ENCODE measurements around the gene ESRRG. TPM values are rescaled to one million over a fixed set of nuclear protein-coding genes. Genes with fewer than 3 reads are reported as not detected.
"Not testable (repeated sequence)": the region's sequence is repeated elsewhere in the genome, so short reads cannot be mapped to it uniquely, and the experiment has no call there.

The ESRRG gene
- total RNA-seq, 2 donors from 2014 or later, result not detected

DNA sequence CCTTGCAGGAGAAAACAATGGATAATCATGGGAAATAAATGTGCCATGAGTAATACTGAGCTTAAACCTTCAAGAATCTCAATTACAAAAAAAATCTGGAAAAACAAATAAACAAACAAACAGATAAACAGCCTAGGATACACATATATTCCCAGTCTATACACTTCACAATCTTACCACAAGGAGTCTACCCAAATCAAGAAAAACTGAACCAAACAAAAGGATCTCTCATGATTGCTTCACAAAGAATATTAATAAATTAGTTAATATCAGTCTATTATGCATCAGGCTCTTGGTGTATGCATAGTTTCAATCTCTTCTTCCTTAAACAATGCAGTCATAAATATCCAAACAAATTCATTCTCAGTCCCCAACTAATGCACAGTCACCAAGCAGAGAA lies 3.2 kb upstream of the ESRRG start:
- ATAC-seq (no peak), DNase-seq (ENCODE audit: low spot score) (no peak)
- no peak overlapping the region for H3K4me3 Mint-ChIP-seq
- no peaks in the 10 kb centered on the region for H3K4me1 Mint-ChIP-seq (ENCODE audit: low read depth in 2 of 2)
- H3K36me3 Mint-ChIP-seq, result no peaks in the 10 kb centered on the region
- H3K27me3 Mint-ChIP-seq, result no peaks in the 10 kb centered on the region
- no peak overlapping the region for H3K27ac Mint-ChIP-seq
- peaks cover 8% of the 10 kb centered on the region for H3K9me3 Mint-ChIP-seq

DNA sequence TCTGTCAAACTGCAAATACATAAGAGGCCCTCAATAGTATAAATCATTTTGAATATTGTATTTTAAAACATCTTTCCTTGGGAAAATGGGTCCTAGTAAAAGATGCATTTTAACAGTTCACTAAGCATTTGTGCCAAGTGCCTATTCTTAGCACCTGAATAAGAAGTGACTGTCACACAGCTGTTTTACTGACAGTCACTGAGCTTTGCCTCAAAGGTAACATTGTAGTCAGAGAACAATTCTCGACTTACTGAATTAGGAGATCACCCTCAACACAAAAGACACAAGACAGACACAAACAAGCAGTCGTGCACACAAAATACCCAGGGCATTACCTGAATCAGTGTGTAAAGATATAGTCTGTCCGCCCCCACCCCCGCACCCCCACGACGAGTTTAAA lies 408 bp downstream of the ESRRG start:
- peaks cover 5% of the 10 kb centered on the region for H3K9me3 Mint-ChIP-seq
- H3K36me3 Mint-ChIP-seq, result no peaks in the 10 kb centered on the region
- H3K27ac Mint-ChIP-seq, result no peak overlapping the region
- H3K4me3 Mint-ChIP-seq, result no peak overlapping the region
- H3K27me3 Mint-ChIP-seq, result no peaks in the 10 kb centered on the region
- H3K4me1 Mint-ChIP-seq (ENCODE audit: low read depth in 2 of 2), result no peaks in the 10 kb centered on the region
- no peak for ATAC-seq
- no peak for DNase-seq (ENCODE audit: low spot score)

DNA sequence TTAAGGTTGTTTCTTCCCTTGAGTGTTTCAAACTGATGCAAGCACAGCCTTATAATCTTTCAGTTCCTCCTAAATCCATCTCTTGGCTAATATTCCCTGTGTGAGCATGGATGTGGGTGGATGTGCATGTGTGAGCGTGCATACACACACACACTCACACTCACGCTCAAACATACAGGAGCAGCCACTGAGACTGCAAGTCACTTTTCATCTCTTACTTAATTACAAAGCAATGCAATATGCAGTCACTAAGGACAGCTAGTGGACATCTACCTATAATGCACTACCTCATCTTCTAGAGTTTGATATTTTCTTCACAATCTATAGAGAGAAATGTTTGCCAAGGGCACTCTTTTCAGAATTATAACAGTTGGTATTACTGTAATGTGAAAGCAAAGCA lies 1.4 kb downstream of the ESRRG start:
- DNase-seq (ENCODE audit: low spot score) (no peak), ATAC-seq (no peak)
- Mint-ChIP-seq H3K36me3 (no peaks in the 10 kb centered on the region), H3K4me3 (no peak overlapping the region), H3K27ac (no peak overlapping the region), H3K4me1 (ENCODE audit: low read depth in 2 of 2) (no peaks in the 10 kb centered on the region), H3K9me3 (peaks cover 5% of the 10 kb centered on the region), H3K27me3 (no peaks in the 10 kb centered on the region)

DNA sequence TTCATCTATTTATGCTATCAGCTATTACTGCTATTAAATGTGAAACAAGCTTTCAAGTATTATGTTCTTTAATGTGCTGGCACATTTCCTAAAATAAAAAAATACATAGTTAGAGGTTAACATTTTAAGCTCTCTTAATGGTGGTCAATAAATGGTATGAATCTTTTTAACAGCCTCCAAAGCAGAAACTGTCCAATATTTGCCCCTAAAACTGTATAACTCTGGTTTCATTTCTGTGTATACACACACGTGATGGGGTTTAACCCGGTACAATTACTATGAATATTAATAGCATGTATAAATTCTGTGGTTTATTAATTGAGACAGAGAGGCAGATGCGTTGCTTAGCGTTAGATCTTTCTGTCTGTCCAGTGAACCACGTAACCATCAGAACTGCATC lies 2.2 kb downstream of the ESRRG start:
- ATAC-seq (no peak), DNase-seq (ENCODE audit: low spot score) (no peak)
- Mint-ChIP-seq H3K4me3 (no peak overlapping the region), H3K4me1 (ENCODE audit: low read depth in 2 of 2) (no peaks in the 10 kb centered on the region), H3K9me3 (no peaks in the 10 kb centered on the region), H3K27ac (no peak overlapping the region), H3K27me3 (no peaks in the 10 kb centered on the region), H3K36me3 (no peaks in the 10 kb centered on the region)

DNA sequence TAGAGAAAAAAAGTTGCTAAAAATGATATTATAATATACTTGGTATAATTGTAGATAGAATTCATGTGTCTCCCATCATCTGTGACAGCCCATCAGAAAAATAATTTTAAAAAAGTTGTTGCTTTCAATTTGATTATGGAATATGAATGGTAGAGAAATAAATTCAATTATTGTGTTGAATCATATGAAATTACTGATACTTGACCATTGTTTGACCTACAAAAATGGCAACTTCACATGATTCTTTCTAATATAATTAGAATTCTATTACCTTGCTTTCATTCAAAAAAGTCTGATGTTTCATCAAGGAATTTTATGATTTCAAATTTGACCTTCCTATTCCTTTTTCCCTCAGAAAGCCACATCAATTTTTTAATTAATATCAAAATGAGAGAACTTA lies 11.5 kb downstream of the ESRRG start:
- ATAC-seq (no peak), DNase-seq (ENCODE audit: low spot score) (no peak)
- no peak overlapping the region for H3K4me3 Mint-ChIP-seq
- H3K36me3 Mint-ChIP-seq, result no peaks in the 10 kb centered on the region
- no peaks in the 10 kb centered on the region for H3K4me1 Mint-ChIP-seq (ENCODE audit: low read depth in 2 of 2)
- no peaks in the 10 kb centered on the region for H3K9me3 Mint-ChIP-seq
- no peak overlapping the region for H3K27ac Mint-ChIP-seq
- H3K27me3 Mint-ChIP-seq, result no peaks in the 10 kb centered on the region

DNA sequence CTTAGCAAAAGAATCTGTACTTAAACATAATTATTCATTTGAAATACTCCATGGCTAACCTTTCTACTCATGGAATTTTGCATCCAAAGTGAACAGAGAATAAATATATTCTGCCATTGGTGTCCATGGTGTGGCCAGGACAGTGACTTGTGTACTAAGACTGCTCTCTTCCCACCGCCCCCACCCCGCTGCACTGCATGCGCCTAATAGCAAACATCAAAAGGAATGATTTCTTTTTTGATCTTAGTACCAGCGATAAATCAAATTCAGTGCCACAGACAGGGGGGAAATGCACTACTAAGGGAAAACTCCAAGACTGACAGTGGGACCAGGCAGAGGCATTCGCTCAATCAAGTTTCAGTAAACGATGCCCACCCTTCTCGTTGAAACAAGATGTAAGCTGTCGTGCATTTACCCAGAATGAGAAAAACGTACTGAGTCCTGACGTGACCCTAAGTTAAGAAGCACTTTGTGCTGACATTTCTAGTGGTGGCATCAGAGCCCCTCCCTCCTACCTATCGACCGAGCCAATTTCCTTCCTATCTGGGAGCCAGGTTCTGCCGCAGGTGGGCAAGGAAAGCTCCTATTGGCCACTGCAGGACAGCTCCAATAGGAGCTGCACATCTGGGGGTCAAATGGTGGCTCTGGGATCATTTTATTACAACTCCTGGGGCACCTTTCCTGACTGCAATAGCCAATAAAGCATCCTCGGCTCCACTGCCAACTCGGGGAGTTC lies 12.5 kb downstream of the ESRRG start:
- Mint-ChIP-seq H3K27me3 (no peaks in the 10 kb centered on the region), H3K27ac (no peak overlapping the region), H3K4me3 (no peak overlapping the region), H3K36me3 (no peaks in the 10 kb centered on the region), H3K9me3 (no peaks in the 10 kb centered on the region), H3K4me1 (ENCODE audit: low read depth in 2 of 2) (no peaks in the 10 kb centered on the region)
- ATAC-seq (no peak), DNase-seq (ENCODE audit: low spot score) (no peak)

DNA sequence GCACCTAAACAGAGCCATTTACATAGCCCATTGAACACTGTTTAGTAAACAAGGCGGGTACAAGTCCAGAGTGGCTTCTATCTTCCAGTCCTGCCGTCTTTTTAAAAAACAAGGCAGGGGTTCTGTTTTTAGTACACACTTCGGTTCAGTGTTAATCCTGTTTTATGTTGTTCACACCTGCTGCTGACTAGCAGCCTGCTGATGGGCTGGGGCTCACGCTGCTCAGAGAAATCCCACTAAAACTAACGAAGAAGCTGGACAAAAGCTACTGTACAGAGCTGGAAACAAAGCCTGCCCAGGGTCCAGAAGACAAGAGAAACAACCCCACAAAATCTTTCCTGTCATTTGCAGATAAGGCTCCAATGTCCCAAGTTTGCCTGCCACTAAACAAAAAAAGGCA lies 13.2 kb downstream of the ESRRG start:
- DNase-seq (ENCODE audit: low spot score) (no peak), ATAC-seq (no peak)
- H3K4me1 Mint-ChIP-seq (ENCODE audit: low read depth in 2 of 2), result no peaks in the 10 kb centered on the region
- no peaks in the 10 kb centered on the region for H3K9me3 Mint-ChIP-seq
- H3K4me3 Mint-ChIP-seq, result no peak overlapping the region
- H3K36me3 Mint-ChIP-seq, result no peaks in the 10 kb centered on the region
- H3K27me3 Mint-ChIP-seq, result no peaks in the 10 kb centered on the region
- H3K27ac Mint-ChIP-seq, result no peak overlapping the region

DNA sequence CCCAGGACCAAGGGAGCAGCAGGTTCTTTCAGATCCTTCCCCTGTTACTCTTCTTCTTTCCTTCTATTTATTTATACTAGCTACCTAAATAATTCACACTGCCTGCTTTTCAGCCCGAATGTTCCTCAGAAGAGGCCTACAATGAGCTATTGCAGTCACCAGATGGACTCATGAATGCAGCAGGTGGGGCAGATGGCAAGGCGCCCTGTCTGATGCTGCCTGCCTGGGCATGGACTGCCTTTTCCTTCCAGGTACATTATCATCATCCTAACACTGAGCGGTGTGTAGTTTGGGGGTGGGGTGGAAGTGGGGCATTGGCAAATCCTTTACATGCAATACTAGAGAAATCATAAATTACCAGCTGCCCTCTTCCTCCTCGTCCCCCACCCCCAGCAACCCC lies 17.6 kb downstream of the ESRRG start:
- Mint-ChIP-seq H3K9me3 (no peaks in the 10 kb centered on the region), H3K27me3 (no peaks in the 10 kb centered on the region), H3K4me3 (no peak overlapping the region), H3K4me1 (ENCODE audit: low read depth in 2 of 2) (no peaks in the 10 kb centered on the region), H3K36me3 (no peaks in the 10 kb centered on the region), H3K27ac (no peak overlapping the region)
- no peak for DNase-seq (ENCODE audit: low spot score)
- ATAC-seq, result no peak

DNA sequence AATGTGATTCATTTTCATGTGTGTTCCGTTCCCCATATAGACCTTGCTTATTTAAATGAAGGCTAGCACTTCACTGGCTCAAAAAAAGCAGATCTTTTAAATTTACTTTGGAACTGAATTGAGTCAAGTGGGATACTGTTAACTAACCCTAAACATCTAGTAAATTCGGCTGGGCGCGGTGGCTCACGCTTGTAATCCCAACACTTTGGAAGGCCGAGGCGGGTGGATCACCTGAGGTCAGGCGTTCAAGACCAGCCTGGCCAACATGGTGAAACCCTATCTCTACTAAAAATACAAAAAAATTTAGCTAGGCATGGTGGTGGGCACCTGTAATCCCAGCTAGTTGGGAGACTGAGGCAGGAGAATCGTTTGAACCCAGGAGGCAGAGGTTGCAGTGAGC lies 19.2 kb downstream of the ESRRG start:
- not testable (repeated sequence) for H3K4me1 Mint-ChIP-seq (ENCODE audit: low read depth in 2 of 2); H3K9me3 Mint-ChIP-seq; H3K27ac Mint-ChIP-seq; H3K4me3 Mint-ChIP-seq; DNase-seq (ENCODE audit: low spot score); H3K36me3 Mint-ChIP-seq; H3K27me3 Mint-ChIP-seq; ATAC-seq

DNA sequence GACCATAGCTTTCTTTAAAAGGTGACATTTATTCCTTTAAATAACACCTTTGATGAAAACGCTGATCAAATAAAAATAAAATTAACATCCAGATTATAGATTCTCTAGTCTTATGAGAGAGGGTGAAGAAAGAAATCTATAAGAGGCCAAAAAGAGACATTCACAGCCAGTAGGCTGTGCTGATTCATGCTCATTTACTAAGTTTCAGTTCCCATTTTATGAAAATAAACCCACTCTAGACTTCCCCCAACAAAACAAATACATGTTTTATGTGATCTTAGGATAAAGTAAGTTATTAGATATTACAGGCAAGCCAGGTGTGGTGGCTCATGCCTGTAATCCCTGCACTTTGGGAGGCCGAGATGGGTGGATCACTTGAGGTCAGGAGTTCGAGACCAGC lies 21.1 kb downstream of the ESRRG start:
- no peak overlapping the region for H3K4me3 Mint-ChIP-seq
- H3K4me1 Mint-ChIP-seq (ENCODE audit: low read depth in 2 of 2), result no peaks in the 10 kb centered on the region
- H3K27me3 Mint-ChIP-seq, result no peaks in the 10 kb centered on the region
- H3K9me3 Mint-ChIP-seq, result peaks cover 9% of the 10 kb centered on the region
- H3K36me3 Mint-ChIP-seq, result no peaks in the 10 kb centered on the region
- DNase-seq (ENCODE audit: low spot score) (no peak), ATAC-seq (no peak)
- H3K27ac Mint-ChIP-seq, result no peak overlapping the region

DNA sequence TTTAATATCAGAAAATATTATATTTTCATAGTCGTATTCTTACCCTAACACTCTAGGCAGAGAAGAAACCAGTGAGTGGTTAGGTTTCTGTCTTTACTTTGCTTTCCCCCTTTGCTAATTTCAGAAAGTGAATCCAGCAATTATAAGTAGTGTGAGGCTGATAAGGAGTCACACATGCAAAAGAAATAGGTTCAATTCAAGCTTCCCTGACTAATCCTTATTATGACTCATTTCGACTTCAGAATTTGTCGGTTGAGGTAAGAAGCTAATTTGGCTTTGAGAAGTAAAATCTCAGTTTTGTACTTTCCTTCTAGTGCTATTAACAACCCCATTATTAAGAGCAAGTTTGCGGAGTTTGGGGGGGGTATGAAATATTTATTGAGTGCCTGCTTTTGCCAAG lies 22.4 kb downstream of the ESRRG start:
- no peak for DNase-seq (ENCODE audit: low spot score)
- ATAC-seq, result no peak
- Mint-ChIP-seq H3K4me1 (ENCODE audit: low read depth in 2 of 2) (no peaks in the 10 kb centered on the region), H3K27ac (no peak overlapping the region), H3K4me3 (no peak overlapping the region), H3K9me3 (peaks cover 9% of the 10 kb centered on the region), H3K36me3 (no peaks in the 10 kb centered on the region), H3K27me3 (no peaks in the 10 kb centered on the region)

DNA sequence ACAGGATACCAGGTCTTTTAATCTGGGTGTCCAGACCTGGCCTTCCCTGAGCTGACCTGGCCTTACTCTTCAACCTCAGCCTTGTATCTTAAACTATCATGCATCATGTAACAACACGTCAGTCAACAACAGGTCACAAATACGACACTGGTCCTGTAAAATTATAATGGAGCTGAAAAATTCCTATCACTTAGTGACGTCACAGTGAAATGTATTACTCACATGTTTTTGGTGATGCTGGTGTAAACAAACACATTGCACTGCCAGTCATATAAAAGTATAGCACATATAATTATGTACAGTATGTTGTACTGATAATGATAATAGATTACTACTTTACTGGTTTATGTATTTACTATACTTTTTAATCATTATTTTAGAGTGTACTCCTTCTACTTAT lies 31.5 kb downstream of the ESRRG start:
- no peak overlapping the region for H3K4me3 Mint-ChIP-seq

DNA sequence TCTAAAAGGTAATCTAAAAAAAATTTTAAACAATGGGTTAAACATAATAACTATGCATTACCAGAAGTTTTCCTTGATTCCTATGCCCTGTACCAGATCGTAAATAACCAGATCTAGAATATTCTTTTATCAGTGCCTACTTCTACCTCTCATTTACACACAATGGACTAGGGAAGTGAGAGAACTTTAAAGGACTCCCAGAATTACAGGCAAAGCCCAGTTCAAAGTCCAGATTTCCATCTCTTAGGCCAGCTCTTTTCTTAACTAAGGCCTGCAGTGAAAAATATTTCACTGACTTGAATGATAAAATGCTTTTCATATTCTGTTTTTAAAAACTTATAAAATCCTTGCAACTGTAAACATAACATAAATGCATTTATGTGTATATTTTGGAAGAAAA lies 32.6 kb downstream of the ESRRG start:
- Mint-ChIP-seq H3K27ac (no peak overlapping the region), H3K36me3 (peaks cover 4% of the 10 kb centered on the region), H3K27me3 (no peaks in the 10 kb centered on the region), H3K4me1 (ENCODE audit: low read depth in 2 of 2) (no peaks in the 10 kb centered on the region), H3K9me3 (peaks cover 9% of the 10 kb centered on the region), H3K4me3 (no peak overlapping the region)
- no peak for ATAC-seq
- no peak for DNase-seq (ENCODE audit: low spot score)

More for the DNA sequence above, 31.5 kb downstream of the ESRRG start:
- Mint-ChIP-seq H3K27me3 (no peaks in the 10 kb centered on the region), H3K4me1 (ENCODE audit: low read depth in 2 of 2) (no peaks in the 10 kb centered on the region), H3K27ac (no peak overlapping the region), H3K9me3 (peaks cover 9% of the 10 kb centered on the region), H3K36me3 (peaks cover 4% of the 10 kb centered on the region)
- DNase-seq (ENCODE audit: low spot score), result no peak
- no peak for ATAC-seq

DNA sequence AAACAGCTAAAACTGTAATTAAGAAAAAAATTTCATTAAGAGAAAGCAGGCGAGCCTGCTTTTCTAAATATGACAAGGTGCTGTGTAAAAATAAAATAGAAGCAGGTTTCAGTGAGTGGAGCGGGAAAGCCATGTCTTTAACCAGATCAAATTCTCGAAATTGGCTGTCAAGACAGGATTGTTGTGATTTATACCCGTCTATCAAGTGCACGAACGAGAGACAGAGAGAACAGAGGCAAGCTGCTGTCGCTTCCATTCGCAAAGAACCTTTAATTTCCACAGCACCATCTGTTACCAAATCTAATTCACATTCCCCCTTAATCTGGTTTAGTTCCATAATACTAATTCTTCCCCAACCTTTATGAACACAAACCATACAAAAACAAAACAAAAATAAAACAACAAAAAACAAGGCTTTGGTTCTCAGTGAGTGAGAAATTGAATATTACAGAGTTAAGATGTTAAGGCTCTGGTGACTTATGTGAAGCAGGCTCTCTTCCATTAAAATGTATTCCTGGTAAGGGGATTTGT lies 35.0 kb downstream of the ESRRG start:
- no peaks in the 10 kb centered on the region for H3K27me3 Mint-ChIP-seq
- peaks cover 4% of the 10 kb centered on the region for H3K36me3 Mint-ChIP-seq
- H3K9me3 Mint-ChIP-seq, result peaks cover 16% of the 10 kb centered on the region
- H3K27ac Mint-ChIP-seq, result no peak overlapping the region
- ATAC-seq, result no peak
- no peaks in the 10 kb centered on the region for H3K4me1 Mint-ChIP-seq (ENCODE audit: low read depth in 2 of 2)
- no peak overlapping the region for H3K4me3 Mint-ChIP-seq
- no peak for DNase-seq (ENCODE audit: low spot score)

Data from natural killer cell treated with Interleukin-12 subunit alpha and Interleukin-12 subunit beta and Interleukin-15 and Interleukin-18, amount 100 ng/mL, for 72 hours (primary cell).